Cardiac fibroblast (primary cell): Measurements from ENCODE around the gene SNX11.

Experiments
- DNase-seq, 2 donors: peaks; one replicate each; pipeline versions ENCODE4 v3.0.0 to v3.0.0-alpha.2; 2010; ENCODE audit warnings: low read depth in 2 of 2
- H3K4me3 ChIP-seq, 2 donors: replicated peaks in 1 of 2; 1 replicate in 1 of 2; 2 replicates in 1 of 2; pipeline ENCODE4 v1.5.1; 2011; ENCODE audit warnings: low read depth in 2 of 2, low read length in 2 of 2, mild to moderate bottlenecking in 2 of 2, moderate library complexity in 1 of 2
- CTCF ChIP-seq: IDR thresholded peaks from one replicate; pipeline ENCODE4 v1.5.1; 2011; ENCODE audit warnings: low read depth, mild to moderate bottlenecking, low read length, inconsistent platforms

The SNX11 gene

GRCh38 chr17:48100591-48101011, 7.0 kb upstream of the SNX11 start:
- peak overlapping the region; percentile 90 to 92 for H3K4me3 ChIP-seq
- peak; percentile 64 to 68 for DNase-seq
- TF ChIP-seq CTCF, result no peak

- DNase-seq, result peak; percentile 95 to 97
- H3K4me3 ChIP-seq, result peak within 1 kb of the TSS; percentile 90 to 92
- no peak for TF ChIP-seq CTCF
Observed at GRCh38 chr17:48101012-48101720, 6.4 kb upstream of the SNX11 start, which contains the start of gene CBX1. Gene CBX1 (minus strand): TSS chr17:48101478. CDS start chr17:48077004, 24,474 bp downstream.

GRCh38 chr17:48102043-48102750, 5.4 kb upstream of the SNX11 start:
- H3K4me3 ChIP-seq, result no peak overlapping the region
- no peak for DNase-seq

GRCh38 chr17:48102798-48103715, 4.5 kb upstream of the SNX11 start:
- DNase-seq, result peak in 1 of 2 donors; percentile 12
- TF ChIP-seq CTCF, result no peak
- no peak overlapping the region for H3K4me3 ChIP-seq

More at GRCh38 chr17:48102043-48102750, 5.4 kb upstream of the SNX11 start:
- no peak for TF ChIP-seq CTCF

GRCh38 chr17:48104440-48104839, 3.1 kb upstream of the SNX11 start:
- DNase-seq, result no peak
- TF ChIP-seq CTCF, result no peak
- no peak overlapping the region for H3K4me3 ChIP-seq

- peak overlapping the region; percentile 81 to 93 for H3K4me3 ChIP-seq
- DNase-seq, result no peak
- no peak for TF ChIP-seq CTCF
Observed at GRCh38 chr17:48106802-48107136, 797 bp upstream of the SNX11 start.
